GM21360 (cell line): ENCODE results near the gene MYLK.
"Not testable (repeated sequence)": the region's sequence is repeated elsewhere in the genome, so short reads cannot be mapped to it uniquely, and the experiment has no call there.

Experiments used
- ATAC-seq: cut with Tn5 transposase; IDR thresholded peaks from one replicate; pipeline ENCODE4 v1.9.1; 2021; ENCODE audit warnings: mild to moderate bottlenecking, moderate library complexity; ENCODE audit not compliant: unreplicated experiment

MYLK gene

DNA sequence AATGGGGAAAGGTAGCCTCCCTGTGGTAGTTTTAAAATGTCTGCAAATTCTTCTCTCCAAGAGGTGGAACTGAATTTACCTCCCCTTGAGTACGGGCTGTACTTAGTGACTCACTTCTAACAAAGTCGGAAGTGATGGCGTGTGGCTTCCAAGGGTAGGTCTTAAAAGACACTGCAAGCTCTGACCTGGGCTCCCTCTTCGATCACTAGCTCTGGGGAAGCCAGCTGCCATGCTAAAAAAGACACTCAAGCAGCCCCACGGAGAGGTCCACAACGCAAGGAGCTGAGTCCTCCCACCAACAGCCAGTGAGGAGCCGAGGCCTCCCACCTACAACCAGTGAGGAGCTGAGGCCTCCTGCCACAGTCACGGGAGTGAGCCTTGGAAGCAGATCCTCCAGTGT, 177.3 kb downstream of the MYLK start:
- no peak for ATAC-seq

DNA sequence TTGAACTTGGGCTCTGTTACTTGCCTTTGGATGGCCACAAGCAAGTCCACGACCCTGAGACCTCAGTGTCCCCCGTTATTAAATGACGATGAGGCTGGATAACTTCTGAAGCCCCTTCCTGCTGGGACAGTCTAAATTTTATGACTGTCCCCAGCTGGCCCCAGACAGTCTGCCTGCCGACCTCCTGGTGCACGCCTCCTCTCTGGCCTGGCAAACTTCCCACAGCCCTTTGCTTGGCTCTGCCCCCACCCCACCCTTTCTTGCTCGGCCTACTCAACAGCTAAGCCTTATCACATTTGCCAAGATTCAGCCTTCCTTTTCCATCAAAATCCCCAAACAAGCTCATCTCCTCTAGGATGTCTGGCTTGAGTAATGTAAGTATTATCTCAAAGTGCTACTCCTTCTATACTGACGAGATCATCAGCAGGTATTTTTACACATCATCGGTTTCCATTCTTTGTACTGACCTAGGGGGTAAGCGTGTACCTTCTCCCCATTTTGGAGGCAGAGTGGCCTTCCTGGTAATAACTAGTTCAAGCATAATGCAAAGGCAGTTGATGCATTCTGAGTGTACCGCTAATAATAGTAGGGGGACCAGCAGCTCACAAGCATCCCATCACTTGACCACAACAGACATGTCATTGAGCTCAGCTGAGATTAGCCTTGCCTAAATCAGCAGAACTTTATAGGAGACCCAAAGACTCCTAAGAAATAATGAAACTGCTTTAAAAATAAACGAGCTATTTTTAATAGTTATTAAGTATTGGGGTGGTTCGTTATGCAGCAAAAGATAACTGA, 178.4 kb downstream of the MYLK start:
- ATAC-seq, result no peak

DNA sequence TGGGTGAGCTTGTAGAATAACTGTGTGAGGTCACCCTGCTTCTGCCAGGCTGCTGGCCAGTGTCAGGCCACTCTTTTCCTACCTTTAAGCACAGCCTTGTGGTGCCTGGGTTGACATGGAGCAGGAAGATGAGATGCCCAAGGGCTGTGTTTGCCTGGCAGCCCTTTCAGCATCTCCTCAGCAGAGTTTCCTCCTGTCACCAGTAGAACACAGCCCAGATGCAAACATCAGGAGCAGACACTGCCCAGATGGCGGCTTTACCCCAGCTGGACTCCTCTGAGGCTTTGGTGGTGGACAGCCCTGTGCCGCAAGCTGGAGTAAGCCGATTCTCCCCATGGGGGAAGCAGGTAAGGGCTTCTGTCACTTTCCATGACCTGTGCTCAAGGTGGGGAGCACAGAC, 180.5 kb downstream of the MYLK start:
- ATAC-seq, result not testable (repeated sequence)

DNA sequence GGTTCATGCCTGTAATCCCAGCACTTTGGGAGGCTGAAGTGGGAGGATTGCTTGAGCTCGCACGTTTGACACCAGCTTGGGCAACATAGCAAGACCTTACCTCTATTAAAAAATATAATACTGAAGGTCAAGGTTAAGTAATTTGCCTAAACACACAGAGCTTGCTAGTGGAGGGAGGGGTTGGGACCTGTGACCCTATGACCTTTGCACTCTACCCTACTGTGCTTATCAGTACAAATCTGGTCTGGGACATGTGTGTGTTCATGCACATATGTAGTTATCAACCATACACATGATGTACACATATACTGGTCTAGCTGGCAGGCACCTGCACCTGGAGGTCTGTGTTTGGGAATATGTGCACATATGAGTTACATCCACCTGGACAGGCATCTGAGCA, 181.4 kb downstream of the MYLK start:
- ATAC-seq, result no peak

DNA sequence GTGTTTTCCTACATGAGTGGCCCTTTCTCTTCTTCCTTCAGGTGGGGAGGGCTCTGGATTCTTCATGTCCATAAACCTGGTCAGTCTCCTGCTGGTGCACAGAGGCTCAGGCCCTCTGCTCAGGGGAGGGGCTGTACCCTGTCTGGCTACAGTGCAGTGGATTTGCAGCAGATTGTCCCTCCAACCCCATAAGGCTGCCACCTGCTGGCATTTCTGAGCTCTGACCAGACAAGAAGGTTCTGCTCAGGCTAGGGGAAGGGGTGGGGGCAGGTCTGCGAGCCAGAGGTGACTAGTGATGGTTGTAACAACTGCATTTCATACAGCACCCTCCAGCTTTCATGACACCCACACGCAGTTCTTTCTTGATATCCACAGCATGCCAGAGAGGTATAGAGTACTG, 182.1 kb downstream of the MYLK start:
- not testable (repeated sequence) for ATAC-seq

DNA sequence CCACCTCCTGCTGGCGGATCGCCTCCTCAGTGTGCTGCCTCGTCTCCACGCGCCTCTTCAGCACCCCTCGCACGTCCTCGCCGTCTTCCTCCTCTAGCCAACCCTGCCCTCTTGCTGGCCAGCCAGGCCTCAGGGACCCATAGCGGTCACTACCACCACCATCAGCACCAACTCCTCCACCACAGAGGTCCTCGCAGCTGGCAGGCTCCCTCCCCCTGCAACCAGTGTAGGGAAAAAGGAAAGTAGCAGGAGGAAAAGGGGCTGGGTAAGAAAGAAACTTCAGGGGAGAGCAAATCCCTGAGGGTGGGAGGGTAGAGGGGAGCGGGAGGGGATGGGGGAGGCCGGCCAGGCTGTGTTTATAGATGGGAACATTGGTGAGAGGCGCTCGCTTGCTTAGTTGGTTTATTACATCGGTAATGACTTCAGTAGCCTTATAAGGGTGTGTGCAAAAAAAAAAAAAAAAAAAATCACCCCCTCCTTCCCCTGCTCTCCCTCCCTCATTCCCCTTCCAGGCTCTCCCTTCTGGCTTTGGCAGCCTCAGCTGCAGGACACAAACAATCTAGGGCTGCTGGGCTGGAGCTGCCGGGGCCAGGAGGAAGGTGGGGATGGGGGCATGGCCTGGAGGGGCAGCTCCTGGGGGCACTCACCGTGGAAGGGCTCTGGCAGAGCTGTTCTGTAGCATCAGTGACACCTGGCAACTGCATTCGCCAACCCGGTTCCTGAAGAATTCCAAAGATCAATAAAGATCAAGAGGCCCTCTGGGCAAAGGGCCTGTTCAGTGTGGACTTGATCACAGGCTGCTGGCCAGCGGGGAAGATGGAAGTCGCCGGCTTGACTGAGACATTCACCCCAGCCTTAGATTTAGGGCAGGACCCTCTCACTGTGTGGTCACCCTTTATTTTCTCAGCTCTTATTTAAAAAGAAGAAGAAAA, 183.1 kb downstream of the MYLK start:
- ATAC-seq, result no peak

DNA sequence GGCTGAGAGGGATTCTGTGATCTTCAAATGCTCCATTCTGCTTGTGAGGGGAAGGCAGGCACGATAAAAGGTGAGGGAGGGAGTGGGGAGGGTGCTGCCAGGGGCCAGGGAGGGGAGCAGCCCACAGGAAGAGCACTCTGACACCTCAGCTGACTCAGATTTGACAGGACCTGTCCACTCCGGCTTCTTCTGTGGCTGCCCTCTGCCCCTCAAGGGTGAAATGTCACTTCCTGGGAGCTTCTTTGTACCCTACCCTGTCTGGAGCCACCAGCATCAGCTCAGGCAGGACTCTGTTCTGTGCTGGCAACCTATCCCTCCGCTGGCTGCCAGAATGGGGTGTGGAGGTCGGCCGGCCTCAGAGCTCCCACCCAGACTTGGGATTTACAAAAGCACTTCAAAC, 185.3 kb downstream of the MYLK start:
- no peak for ATAC-seq

DNA sequence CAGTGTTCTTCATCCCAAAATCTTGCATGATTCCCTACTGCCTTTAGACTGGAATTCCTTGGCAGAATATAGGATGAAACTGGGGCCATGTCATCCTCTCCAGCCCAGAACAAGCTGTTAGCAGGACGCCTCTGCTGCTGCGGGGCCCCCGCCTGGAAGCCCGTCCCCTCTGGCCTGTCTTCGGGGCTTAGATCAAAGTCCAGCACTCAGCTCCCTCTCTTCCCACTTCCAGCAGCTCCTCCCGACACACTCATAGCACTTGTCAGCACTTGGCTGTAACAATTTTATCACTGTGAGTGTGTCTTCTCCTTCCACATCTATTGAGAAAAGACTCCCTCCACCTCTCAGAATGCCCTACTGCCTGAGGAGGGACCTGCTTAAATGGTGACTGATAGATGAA, 187.3 kb downstream of the MYLK start:
- no peak for ATAC-seq

DNA sequence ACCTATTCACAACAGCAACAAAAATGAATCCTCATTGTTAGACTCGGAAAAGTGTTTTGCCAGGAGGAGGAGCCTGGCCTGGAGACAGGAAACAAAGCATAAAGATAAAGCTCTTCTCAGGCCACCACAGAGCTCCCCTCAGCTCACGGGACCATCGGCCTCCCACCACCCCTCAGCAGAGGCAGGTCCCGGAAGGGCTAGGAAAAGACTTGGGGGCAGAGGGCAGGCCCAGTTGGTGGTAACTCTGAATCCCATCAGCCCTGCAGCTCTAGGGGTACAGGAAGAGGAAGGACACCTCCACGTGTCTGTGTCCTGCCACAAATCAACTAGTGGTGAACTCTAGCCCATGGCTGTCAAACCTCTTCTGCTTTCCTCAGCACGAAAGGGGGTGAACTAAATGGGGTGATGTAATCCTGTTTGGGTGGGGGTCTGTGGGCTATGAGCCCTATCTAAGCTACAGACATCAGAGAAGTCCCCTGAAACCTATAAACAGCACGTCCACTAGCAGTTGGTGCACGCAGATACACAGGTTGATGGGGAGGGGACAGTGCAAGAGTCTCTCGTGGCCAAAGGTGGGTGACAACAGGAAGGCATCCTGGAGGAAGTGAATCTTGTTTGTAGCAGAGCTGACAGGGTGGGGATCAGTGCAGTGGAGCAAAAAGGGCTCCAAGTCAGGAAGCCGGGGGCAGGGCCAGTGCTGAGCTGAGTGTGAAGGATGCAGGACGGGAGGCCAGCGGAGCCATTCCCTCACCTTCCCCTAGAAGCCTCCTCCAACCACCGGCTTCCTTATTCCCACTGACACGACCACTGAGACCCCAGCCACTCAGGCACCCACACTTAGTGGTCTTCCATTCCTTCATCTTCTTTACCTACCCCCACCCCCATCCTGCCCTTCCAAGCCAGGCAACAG, 188.1 kb downstream of the MYLK start:
- ATAC-seq, result no peak

DNA sequence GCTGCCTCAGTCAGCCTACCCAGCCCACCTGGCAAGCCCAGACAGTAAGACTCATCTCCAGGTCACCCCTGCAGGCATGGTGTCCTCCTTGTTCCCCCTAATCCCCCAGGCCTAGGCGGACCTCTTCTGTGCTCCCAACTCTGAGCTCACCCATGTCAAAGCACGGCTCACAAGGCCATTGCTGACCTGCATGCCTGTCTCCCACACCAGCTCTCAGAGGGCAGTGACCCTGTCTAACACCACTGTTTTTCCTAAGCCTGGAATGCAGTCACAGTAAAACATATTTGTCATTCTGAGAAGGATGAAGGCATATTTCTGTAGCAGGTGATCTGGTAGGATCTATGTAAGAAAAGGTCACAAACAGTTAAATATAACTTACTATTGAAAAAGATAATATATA, 189.0 kb downstream of the MYLK start:
- no peak for ATAC-seq

DNA sequence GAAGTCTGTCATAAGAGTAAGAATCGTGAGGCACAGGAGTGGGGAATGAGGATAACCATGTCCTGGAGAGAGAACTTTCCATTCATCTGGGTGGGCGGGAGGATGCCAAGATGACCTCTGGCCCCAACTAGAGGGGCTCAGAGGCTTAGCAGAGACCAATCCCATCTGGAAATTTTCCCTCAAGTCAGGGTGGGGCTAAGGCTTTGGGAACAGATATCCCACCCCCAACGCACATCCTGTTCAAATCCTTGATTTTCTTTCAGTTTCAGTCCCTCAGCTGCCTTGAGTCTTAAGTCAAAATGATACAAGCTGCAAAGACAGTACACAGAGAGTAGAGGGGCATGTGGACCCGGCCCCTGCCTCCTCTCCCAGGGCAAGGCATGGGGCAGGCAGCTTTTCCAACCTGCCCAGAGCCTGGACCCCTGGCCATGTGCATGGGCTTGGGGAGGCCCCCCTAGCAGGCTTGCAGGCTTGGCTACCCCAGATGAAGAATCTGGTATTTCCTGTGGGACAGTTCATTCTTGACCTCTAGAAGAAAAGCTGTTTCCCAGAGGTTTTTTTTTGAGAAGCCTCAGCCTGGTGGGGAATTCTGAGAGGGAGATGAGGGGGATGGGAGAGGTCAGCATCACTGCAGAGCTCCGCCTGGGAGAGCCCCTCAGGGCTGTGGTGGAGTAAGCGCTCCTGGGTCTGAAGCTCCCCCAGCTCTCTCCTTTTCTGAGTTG, 189.6 kb downstream of the MYLK start:
- ATAC-seq, result no peak

DNA sequence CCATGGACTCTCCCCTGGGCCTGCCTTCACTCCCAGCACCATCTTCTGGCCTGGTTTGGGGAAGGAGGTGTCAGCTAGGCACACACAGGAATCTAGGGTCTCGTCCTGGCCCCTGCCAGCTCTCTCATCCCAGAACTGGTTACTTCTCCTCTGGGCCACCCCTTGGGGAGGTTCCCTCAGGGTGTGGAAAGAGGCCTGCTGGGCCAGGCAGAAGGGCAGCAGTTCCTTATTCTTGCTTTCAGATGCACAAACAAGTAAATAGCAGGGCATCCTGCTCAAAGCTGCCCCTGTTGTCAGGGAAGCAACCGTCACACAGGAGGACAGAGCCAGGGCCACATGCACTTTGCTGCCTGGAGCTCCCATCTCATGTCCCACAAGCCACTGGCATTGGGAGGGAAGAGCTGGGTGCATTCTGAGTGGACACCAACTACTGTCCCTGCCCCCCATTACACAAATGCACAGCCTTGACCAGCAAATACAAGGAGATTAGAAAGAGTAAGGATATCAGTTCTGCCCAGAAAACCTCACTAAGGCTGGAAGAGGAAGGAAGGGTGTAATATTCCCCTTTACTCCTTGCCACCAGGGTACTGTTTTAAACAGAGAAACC, 190.4 kb downstream of the MYLK start:
- no peak for ATAC-seq

DNA sequence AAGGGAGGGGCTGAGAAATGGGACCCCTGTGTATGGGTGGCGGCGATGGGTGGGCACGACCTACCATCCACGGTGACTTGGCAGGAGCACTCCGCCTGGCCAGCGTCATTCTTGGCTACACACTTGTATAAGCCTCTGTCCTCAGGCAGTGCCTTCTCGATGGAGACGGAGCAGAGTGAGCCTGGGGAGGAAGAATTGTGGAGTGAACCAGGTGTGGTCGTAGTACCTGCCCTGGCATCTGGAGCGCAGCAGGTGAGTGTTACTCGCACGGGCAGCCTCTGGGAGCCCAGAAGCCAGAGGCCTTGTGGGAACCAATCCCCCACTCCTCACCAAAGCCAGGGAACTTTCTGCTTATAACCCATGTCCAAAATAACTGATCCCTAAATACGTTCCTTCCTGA, 191.5 kb downstream of the MYLK start:
- no peak for ATAC-seq

DNA sequence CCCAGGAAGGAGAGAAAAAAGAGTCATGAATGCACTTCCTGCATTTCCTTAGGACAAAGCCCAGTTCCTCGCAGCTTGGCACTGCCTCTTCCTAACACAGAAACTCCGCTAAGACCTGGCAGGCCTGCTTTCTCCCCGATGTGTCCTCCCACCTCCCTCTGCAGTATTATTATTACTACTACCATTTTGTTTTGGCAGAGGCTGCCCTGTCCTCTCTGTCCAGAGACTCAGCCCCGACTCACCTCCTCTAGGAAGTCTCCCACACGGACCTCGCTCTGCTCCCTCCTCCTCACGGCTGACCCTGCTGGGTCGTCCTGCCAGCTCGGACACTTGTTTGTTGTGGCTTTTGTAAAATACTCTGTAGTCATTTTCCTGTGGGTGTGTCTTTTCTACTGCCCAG, 192.1 kb downstream of the MYLK start:
- ATAC-seq, result no peak

DNA sequence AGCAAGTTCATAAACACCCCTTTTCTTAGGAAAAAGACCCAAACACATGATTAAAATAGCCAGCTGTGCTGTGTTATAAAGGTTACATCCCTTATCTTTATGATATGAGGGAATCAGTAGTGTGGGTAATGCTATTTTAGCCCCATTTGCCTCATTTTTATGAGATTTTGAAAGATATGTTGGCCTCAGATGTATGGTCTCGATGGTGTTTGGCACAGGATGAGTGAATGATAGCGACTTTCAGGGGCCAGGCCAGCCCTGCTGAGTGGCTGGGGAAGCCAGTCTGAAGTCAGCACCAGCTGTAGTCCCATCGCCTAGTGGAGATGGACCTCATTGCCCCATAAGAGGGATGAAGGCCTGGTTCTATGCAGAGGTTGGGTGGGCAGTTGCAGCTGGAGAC, 194.3 kb downstream of the MYLK start:
- no peak for ATAC-seq

DNA sequence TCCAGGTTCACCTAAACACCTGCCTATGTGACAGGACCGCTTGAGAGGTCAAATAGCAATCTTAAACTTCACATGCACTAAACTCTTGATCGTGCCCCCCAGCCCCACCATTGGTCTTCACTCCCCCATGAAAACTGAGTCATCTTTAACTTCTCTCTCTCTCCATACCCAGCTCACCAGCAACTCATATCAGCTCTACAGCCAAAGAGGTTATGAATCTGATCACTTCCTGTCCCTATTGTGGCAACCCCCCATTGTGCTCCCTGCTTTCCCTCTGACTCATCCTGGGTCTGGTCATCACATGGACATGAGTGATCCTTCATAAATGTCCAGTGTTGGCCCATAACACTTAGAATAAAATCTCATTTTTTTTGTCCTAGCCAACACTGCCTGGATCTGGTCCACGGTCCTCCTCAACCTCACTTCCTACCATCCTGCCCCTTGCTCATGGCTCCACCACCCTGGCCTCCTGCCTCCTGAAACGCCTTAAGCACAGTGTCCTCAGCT, 195.8 kb downstream of the MYLK start:
- no peak for ATAC-seq

DNA sequence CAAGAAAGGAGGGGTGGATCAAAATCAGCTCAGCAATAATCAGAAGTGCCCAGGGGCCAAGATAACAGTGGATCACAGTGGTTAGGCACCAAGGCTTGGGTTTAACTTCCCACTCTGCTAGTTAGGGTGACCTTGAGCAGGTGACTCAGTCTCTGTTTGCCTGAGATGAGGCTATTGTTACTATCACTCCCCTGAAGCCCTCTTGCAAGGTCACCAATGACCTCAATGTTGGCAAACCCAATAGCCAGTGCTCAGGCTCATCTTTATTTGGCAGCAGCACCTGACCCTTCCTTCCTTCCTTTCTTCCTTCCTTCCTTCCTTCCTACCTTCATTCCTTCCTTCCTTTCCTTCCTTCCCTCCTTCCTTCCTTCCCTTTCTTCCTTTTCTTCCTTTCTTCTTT, 196.8 kb downstream of the MYLK start:
- ATAC-seq, result no peak

DNA sequence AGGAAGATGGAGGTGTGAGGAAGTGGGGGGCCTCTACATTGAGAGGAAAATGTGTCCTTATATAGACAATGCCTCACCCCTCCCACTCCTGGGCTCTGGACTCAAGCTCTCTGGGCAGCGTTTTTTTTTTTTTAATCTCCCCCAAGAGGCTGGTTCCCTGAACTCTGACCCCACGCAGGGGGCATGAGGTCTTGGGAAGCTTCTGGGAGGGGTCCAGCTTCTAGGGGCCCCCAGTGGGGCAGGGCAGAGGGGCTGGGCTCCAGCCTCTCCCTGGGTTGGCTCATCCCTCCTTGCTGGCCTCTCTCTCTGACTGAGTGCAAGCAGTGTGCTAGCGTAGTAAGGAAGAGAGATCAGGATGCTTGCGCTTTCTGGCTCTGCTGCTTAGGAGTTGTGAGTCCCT, 197.9 kb downstream of the MYLK start:
- ATAC-seq, result no peak

DNA sequence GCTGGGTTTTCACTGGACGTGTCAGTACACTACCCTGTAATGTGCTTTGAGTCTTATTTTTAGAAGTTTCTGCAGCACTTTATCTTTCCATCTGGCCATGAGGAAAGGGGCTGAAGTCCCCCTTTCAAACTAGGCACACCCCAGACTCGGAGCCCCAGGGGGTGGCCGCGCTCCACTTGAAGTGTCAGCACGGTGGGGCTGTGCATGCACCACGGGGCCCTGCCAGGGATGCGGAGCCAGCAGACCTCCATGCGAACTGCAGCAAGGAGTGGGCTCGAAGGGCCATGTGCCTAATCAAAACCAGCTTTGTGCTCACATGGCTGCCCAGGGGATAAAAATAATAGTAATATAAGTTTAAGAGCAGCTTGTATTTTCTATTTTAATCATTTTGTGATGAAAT, 198.4 kb downstream of the MYLK start:
- no peak for ATAC-seq

DNA sequence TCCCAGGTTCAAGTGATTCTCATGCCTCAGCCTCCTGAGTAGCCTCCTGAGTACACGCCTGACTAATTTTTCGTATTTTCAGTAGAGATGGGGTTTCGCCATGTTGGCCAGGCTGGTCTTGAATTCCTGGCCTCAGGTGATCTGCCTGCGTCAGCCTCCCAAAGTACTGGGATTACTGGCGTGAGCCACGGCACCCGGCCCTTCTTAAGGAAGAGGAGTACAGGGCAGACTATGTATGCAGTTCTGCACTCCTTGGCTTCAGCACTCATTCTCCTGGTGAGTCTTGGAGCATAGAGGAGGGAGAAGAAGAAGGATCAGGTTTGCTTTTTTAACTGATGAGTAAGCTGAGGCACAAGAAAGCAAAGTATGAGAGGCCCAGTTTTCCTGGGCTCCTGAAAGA, 199.5 kb downstream of the MYLK start:
- ATAC-seq, result no peak
